HepG2 (cell line): ENCODE measurements around the gene MXRA8. TPM values are rescaled to one million over a fixed set of nuclear protein-coding genes. Genes with fewer than 3 reads are reported as not detected.
A peak's percentile ranks its signal among the peaks of the same experiment; 100 is the strongest.

ENCODE experiments used
- ATAC-seq: fragments of 200-7000 bp; cut with Tn5 transposase; 3 replicates; pipeline ENCODE4 v1.9.1; 2020; ENCODE audit warnings: mild to moderate bottlenecking, moderate library complexity
- BruUV-seq: library from RNA; stranded (reverse); fragments of 400-500 nt; replicated peaks from 2 replicates; lab custom pipeline; 2021; lab: Mats Ljungman, UMichigan
- CTCF ChIA-PET: fragments of 300-600 bp; formaldehyde crosslinking; extraction: SDS; loops from one replicate; lab custom pipeline; 2021; ENCODE audit warnings: low total read pairs, inconsistent platforms, low intra/inter-chr PET ratio; lab: Yijun Ruan, JAX
- POLR2A ChIA-PET: fragments of 350-600 bp; sonication (Branson Sonifier 250); formaldehyde crosslinking; loops from one replicate; lab custom pipeline; 2020; ENCODE audit warnings: antibody characterized with exemption, inconsistent platforms; lab: Yijun Ruan, JAX
- DNase-seq: peaks from one replicate; pipeline ENCODE4 v3.0.0-alpha.2; 2015; ENCODE audit warnings: low spot score
- FAIRE-seq: peaks from 3 replicates; lab custom pipeline; 2011; peaks lifted over from hg19 to GRCh38; lab: Jason Lieb, UNC
- H2AFZ ChIP-seq: one replicate; pipeline ENCODE4 v1.6.1; 2011; ENCODE audit warnings: low read length, inconsistent platforms
- H3K27ac ChIP-seq: fragments of 300-600 bp; 3 replicates; pipeline ENCODE4 v1.8.0; 2011; ENCODE audit warnings: mixed run types, mild to moderate bottlenecking, mixed read lengths, low read length, inconsistent platforms; ENCODE audit not compliant: insufficient read depth; ENCODE audit errors: extremely low read length
- H3K27me3 ChIP-seq, 2 experiments: fragments of 200-600 bp in 1 of 2; 2 replicates in 1 of 2; 3 replicates in 1 of 2; pipeline versions ENCODE4 v1.6.0 to v1.8.0; 2011; ENCODE audit warnings: low read length in 2 of 2, mild to moderate bottlenecking in 2 of 2, moderate library complexity in 2 of 2, inconsistent platforms in 1 of 2; ENCODE audit not compliant: insufficient read depth in 2 of 2, control insufficient read depth in 1 of 2
- H3K36me3 ChIP-seq, 2 experiments: fragments of 200-600 bp in 1 of 2; replicated peaks in 1 of 2; 2 replicates in 1 of 2; 3 replicates in 1 of 2; pipeline versions ENCODE4 v1.5.1 to v1.8.0; 2011; ENCODE audit warnings: low read length in 2 of 2, inconsistent platforms in 1 of 2; ENCODE audit not compliant: insufficient read depth in 2 of 2, control insufficient read depth in 1 of 2
- H3K4me1 ChIP-seq: 2 replicates; pipeline ENCODE4 v1.5.1; 2012; ENCODE audit warnings: low read length, inconsistent platforms; ENCODE audit not compliant: insufficient read depth
- H3K4me2 ChIP-seq: 2 replicates; pipeline ENCODE4 v1.6.0; 2011; ENCODE audit warnings: low read depth, low read length, inconsistent platforms
- H3K4me3 ChIP-seq, 3 experiments: fragments of 200-600 bp in 1 of 3; sonication (generic), shearing (Covaris generic) in 1 of 3; replicated peaks in 1 of 3; 2 replicates each; pipeline ENCODE4 v1.5.1; 2011 to 2016; ENCODE audit warnings: low read length in 3 of 3, inconsistent platforms in 2 of 3, low read depth in 2 of 3, mild to moderate bottlenecking in 2 of 3, control low read depth in 1 of 3, mixed read lengths in 1 of 3; ENCODE audit not compliant: insufficient read depth in 1 of 3
- H3K79me2 ChIP-seq: one replicate; pipeline ENCODE4 v1.6.1; 2011; ENCODE audit warnings: low read length, inconsistent platforms; ENCODE audit not compliant: insufficient read depth
- H3K9ac ChIP-seq: 2 replicates; pipeline ENCODE4 v1.6.0; 2011; ENCODE audit warnings: mild to moderate bottlenecking, low read depth, low read length, inconsistent platforms; ENCODE audit not compliant: insufficient read depth
- H3K9me3 ChIP-seq: 2 replicates; pipeline ENCODE4 v1.5.1; 2012; ENCODE audit warnings: mild to moderate bottlenecking, low read length
- H4K20me1 ChIP-seq: 2 replicates; pipeline ENCODE4 v1.6.0; 2011; ENCODE audit warnings: inconsistent platforms, mild to moderate bottlenecking, low read length, moderate library complexity; ENCODE audit not compliant: insufficient read depth
- DNMT1 ChIP-seq: sonication (generic); formaldehyde crosslinking; IDR thresholded peaks from 2 replicates; pipeline ENCODE4 v1.5.1; 2020; ENCODE audit warnings: mild to moderate bottlenecking, missing genetic modification reagents
- HNF1A ChIP-seq, 2 experiments: sonication (generic) in 1 of 2; formaldehyde crosslinking in 1 of 2; IDR thresholded peaks; 2 replicates each; pipeline versions ENCODE4 v1.4.0 to v1.6.1; 2016 to 2020; ENCODE audit warnings: borderline replicate concordance in 1 of 2, low read depth in 1 of 2, mild to moderate bottlenecking in 1 of 2, missing genetic modification reagents in 1 of 2
- KAT7 ChIP-seq: IDR thresholded peaks from 2 replicates; pipeline ENCODE4 v1.6.1; 2018; ENCODE audit warnings: borderline replicate concordance, missing compliant biosample characterization
- POLR2G ChIP-seq: fragments of 200-400 bp; formaldehyde crosslinking; IDR thresholded peaks from 2 replicates; pipeline ENCODE4 v1.6.1; 2018; ENCODE audit warnings: mild to moderate bottlenecking, low read depth, low read length, moderate library complexity
- RNF2 ChIP-seq: fragments of 450-650 bp; conservative IDR thresholded peaks from 2 replicates; pipeline ENCODE4 v1.6.1; 2016; ENCODE audit warnings: low read depth
- STAT5B ChIP-seq: sonication (generic); formaldehyde crosslinking; IDR thresholded peaks from 2 replicates; pipeline ENCODE4 v1.4.0; 2020; ENCODE audit warnings: missing genetic modification reagents
- YEATS4 ChIP-seq: sonication (generic); formaldehyde crosslinking; IDR thresholded peaks from 2 replicates; pipeline ENCODE4 v1.4.0; 2020; ENCODE audit warnings: missing genetic modification reagents, borderline replicate concordance
- ZNF138 ChIP-seq: sonication (generic); formaldehyde crosslinking; IDR thresholded peaks from 2 replicates; pipeline ENCODE4 v1.5.0; 2020; ENCODE audit warnings: mild to moderate bottlenecking, low read depth, missing genetic modification reagents
- ZNF512B ChIP-seq: sonication (generic); formaldehyde crosslinking; IDR thresholded peaks from 2 replicates; pipeline ENCODE4 v1.5.1; 2020; ENCODE audit warnings: missing genetic modification reagents, mild to moderate bottlenecking, borderline replicate concordance
- ZNF569 ChIP-seq: sonication (generic); formaldehyde crosslinking; IDR thresholded peaks from 2 replicates; pipeline ENCODE4 v1.5.0; 2020; ENCODE audit warnings: mild to moderate bottlenecking, missing genetic modification reagents, moderate library complexity, borderline replicate concordance
- ZNF703 ChIP-seq: sonication (generic); formaldehyde crosslinking; IDR thresholded peaks from 2 replicates; pipeline ENCODE4 v1.5.1; 2020; ENCODE audit warnings: missing genetic modification reagents, mild to moderate bottlenecking, moderate library complexity, borderline replicate concordance
- ZNF749 ChIP-seq: sonication (generic); formaldehyde crosslinking; IDR thresholded peaks from 2 replicates; pipeline ENCODE4 v1.8.0; 2022; ENCODE audit warnings: mild to moderate bottlenecking, missing genetic modification reagents, moderate library complexity, borderline replicate concordance
- WGBS: methylation state at CpG from one replicate; pipeline ENCODE4 v1.1.6; 2017; ENCODE audit warnings: low lambda C conversion rate; 5-methylcytosine and 5-hydroxymethylcytosine counted together
- in situ Hi-C: cut with HindIII; loops from 2 replicates; pipeline ENCODE4 v1.10.0; 2017; ENCODE audit warnings: low pct_unique_long_range_greater_than_20kb; ENCODE audit not compliant: extremely low pct_ligation_motif_present
- intact Hi-C: fragments of 100-400 bp; cut with micrococcal nuclease; formaldehyde crosslinking; loops from one replicate; pipeline ENCODE4 v1.10.0; 2022; ENCODE audit not compliant: unreplicated experiment
- polyA plus RNA-seq, 8 experiments: library from polyadenylated mRNA; depleted of rRNA in 3 of 8; stranded (reverse) in 7 of 8; unstranded in 1 of 8; fragments of >200 nt; fragmentation: Illumina TruSeq in 4 of 8; extraction: Trizol in 4 of 8; gene quantifications; 2 replicates each; pipeline versions ENCODE4 v1.2.1 to v1.2.3, GENCODE V29; 2011 to 2016; ENCODE audit warnings: low read depth in 4 of 8, missing spikeins in 1 of 8, mixed read lengths in 1 of 8; ENCODE audit not compliant: insufficient read depth in 1 of 8
- total RNA-seq, 5 experiments: library from RNA; depleted of rRNA; stranded (reverse); fragments of >200 nt; fragmentation: Illumina TruSeq; extraction: Trizol; gene quantifications; 2 replicates each; pipeline ENCODE4 v1.2.3, GENCODE V29; 2016; ENCODE audit warnings: low read depth in 1 of 5

Gene MXRA8
- total and polyA plus RNA-seq, 2 of the 13 experiments (the other 11 are each of a cell fraction or from before 2014, with no cell fraction given), result 19.8 to 44.8 TPM

GRCh38 chr1:1331068-1331965, 27.0 kb downstream of the MXRA8 start, which contains the start of gene TAS1R3 (continued):
- TF ChIP-seq STAT5B (no peak), ZNF512B (CRISPR knock-in tag) (no peak), DNMT1 (CRISPR knock-in tag) (no peak), RNF2 (no peak)
- TF ChIP-seq, all 625 proteins: peak for 47

- Histone ChIP-seq H2AFZ (no peak overlapping the region), H3K27me3 (0 out of 5 replicates have a peak, but pooled peaks cover 0 to 4% of the 10 kb centered on the region in 2 experiments), H3K4me3 (peak overlapping the region; percentile 13 to 58 (median 47); a peak in 4 of 6 replicates), H3K4me2 (peak overlapping the region; percentile 87), H3K4me1 (peaks cover 34% of the 10 kb centered on the region), H3K79me2 (peaks cover 9% of the 10 kb centered on the region), H3K9ac (peak overlapping the region; percentile 56), H3K9me3 (no peaks in the 10 kb centered on the region), H4K20me1 (peaks cover 7% of the 10 kb centered on the region; the same call in 1 of the 2 replicates), H3K36me3 (peaks cover 0 to 3% of the 10 kb centered on the region in 2 experiments; a peak in 1 of 5 replicates), H3K27ac (no peak overlapping the region)
- in situ Hi-C loops, result no loop called here
- CTCF ChIA-PET, result no interaction called here
- POLR2A ChIA-PET, result interaction anchor here (1.1 to 1.8 kb wide), 3 partner anchors 17 to 101 kb away, joined by 3 to 6 read pairs (median 5); no protein-coding TSS in a partner anchor
- no TSS peak for BruUV-seq
- no peak for DNase-seq
- ATAC-seq, result peak; percentile 34
- no CpG with 5 or more reads among the region's 15 CpGs for WGBS
- FAIRE-seq, result no peak
- intact Hi-C loops, result no loop called here
- TF ChIP-seq HNF1A (IDR thresholded peaks at IDR 0.05; ENCODE audit: low read depth) (no peak), HNF1A (CRISPR knock-in tag; IDR thresholded peaks at IDR 0.05; ENCODE audit: borderline replicate concordance) (no peak), POLR2G (0 out of 2 replicates have a peak, but pooled peaks have one; percentile 5), ZNF138 (CRISPR knock-in tag) (0 out of 2 replicates have a peak, but pooled peaks have one; percentile 19), ZNF703 (CRISPR knock-in tag) (no peak), ZNF749 (0 out of 2 replicates have a peak, but pooled peaks have one; percentile 37), ZNF569 (no peak), YEATS4 (CRISPR knock-in tag) (0 out of 2 replicates have a peak, but pooled peaks have one; percentile 25), KAT7 (CRISPR knock-in tag) (no peak)
Measured at GRCh38 chr1:1330366-1331067, 27.8 kb downstream of the MXRA8 start.
